Measurements from ENCODE around the gene MED16.
"Not testable (repeated sequence)": the region's sequence is repeated elsewhere in the genome, so short reads cannot be mapped to it uniquely, and the experiment has no call there.

Gene MED16

GRCh38 chr19:870963-871401 lies 22.0 kb downstream of the MED16 start:
- DNase-seq: no peak

- no peak for DNase-seq
Measured at GRCh38 chr19:870314-870713, 22.7 kb downstream of the MED16 start.

GRCh38 chr19:869245-870177 lies 23.5 kb downstream of the MED16 start:
- DNase-seq: no peak

GRCh38 chr19:868458-869244 lies 24.3 kb downstream of the MED16 start:
- no peak for DNase-seq

- no peak for DNase-seq
Measured at GRCh38 chr19:867855-868457, 25.0 kb downstream of the MED16 start.

- no peak for DNase-seq
Measured at GRCh38 chr19:867301-867793, 25.6 kb downstream of the MED16 start.

GRCh38 chr19:866769-867300 lies 26.2 kb downstream of the MED16 start:
- no peak for DNase-seq

- no peak for DNase-seq
Measured at GRCh38 chr19:863315-863620, 29.7 kb downstream of the MED16 start.

GRCh38 chr19:862581-863314 lies 30.2 kb downstream of the MED16 start:
- DNase-seq: peak; percentile 38

- peak; percentile 36 for DNase-seq
Measured at GRCh38 chr19:861756-862580, 31.0 kb downstream of the MED16 start.

- no peak for DNase-seq
Measured at GRCh38 chr19:861141-861755, 31.7 kb downstream of the MED16 start.

GRCh38 chr19:858868-859843 lies 33.8 kb downstream of the MED16 start, which contains the start of gene CFD:
Gene CFD, plus strand, starts transcription at chr19:859664. Its CDS starts 26 bp downstream, at chr19:859690.
- DNase-seq: no peak

GRCh38 chr19:858284-858683 lies 34.7 kb downstream of the MED16 start:
- DNase-seq: no peak

GRCh38 chr19:855566-856120 lies 37.3 kb downstream of the MED16 start:
- no peak for DNase-seq

- DNase-seq: no peak
Measured at GRCh38 chr19:855142-855541, 37.8 kb downstream of the MED16 start.

GRCh38 chr19:854549-854948 lies 38.4 kb downstream of the MED16 start:
- DNase-seq: no peak

GRCh38 chr19:853614-854220 lies 39.3 kb downstream of the MED16 start:
- DNase-seq: not testable (repeated sequence)

- DNase-seq: no peak
Measured at GRCh38 chr19:853014-853585, 39.9 kb downstream of the MED16 start.

All from retina (tissue), 1 donor.